HPDE6-E6E7 (cell line): ENCODE results near the gene TSHZ3.

ENCODE experiments used
- DNase-seq: peaks from one replicate; pipeline ENCODE4 v3.0.0; 2011; ENCODE audit warnings: missing footprints; ENCODE audit errors: extremely low spot score

TSHZ3 gene

GRCh38 chr19:31349160-31349881 is at the start of gene TSHZ3:
TSHZ3 (minus strand) TSS chr19:31349436; CDS start chr19:31349219, 217 bp downstream.
- no peak for DNase-seq

GRCh38 chr19:31397308-31397707 is 48.1 kb upstream of the TSHZ3 start:
- DNase-seq: no peak

- no peak for DNase-seq
These were observed 43.2 kb upstream of the TSHZ3 start for GRCh38 chr19:31392464-31392863.

GRCh38 chr19:31391518-31391917 is 42.3 kb upstream of the TSHZ3 start:
- DNase-seq: no peak

DNA sequence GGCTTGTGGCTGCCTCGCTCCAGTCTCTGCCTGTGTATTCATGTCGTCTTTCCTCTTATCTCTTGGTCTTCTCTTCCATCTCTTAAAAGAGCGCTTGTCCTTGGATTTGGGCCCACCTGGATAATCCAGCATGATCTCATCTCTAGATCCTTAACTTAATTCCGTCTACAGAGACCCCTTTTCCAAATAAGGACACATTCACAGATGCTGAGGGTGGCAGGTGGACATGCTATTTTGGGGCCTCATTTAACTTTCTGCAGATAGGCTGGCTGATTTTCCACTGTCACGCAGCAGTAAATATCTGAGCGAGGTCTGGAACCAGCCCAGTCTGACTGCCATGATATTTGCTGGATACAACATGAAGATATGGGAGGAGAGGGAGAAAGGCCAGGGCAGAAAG is 41.5 kb upstream of the TSHZ3 start:
- DNase-seq: no peak

DNA sequence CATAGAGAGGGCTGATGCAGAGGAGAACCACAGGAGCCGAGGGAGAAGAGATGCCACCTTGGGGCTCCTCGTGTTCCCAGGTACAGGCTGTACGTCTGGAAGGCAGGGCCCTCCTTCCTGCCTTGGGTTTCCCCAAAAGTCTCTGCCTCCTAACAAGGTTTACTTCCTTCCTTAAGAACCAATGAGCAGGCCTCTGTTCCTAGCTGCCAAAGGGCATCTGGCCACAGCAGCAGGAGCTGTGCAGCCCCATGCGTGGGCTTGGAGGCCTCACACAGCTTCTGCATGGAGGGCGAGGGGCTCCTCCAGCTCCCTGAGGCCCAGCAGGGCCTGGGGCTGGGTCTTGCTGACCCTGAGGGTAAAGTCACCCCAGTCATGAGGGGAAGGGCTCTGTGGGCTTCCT is 40.6 kb upstream of the TSHZ3 start:
- DNase-seq: no peak

- DNase-seq: no peak
These were observed 38.6 kb upstream of the TSHZ3 start for GRCh38 chr19:31387717-31388301.

GRCh38 chr19:31386806-31387205 is 37.6 kb upstream of the TSHZ3 start:
- no peak for DNase-seq

DNA sequence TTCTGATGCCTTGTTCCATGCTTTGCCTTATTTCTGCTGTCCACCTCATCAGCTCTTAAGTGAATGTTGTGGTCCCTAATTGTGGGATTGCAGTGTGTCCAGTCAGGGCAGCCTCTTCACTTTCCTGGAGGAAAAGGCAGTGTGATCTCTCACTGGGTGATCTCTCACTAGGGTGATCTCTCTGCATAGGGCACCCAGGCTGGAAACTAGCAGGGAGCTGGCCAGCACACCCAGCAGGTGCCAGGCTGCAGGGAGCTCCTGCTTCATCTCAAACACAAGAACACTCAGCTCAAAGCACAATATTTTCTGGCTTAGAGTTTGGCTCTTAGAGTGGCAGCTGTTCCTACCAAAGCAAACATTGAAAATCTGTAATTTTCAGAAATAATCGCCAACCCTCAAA is 36.5 kb upstream of the TSHZ3 start:
- no peak for DNase-seq

DNA sequence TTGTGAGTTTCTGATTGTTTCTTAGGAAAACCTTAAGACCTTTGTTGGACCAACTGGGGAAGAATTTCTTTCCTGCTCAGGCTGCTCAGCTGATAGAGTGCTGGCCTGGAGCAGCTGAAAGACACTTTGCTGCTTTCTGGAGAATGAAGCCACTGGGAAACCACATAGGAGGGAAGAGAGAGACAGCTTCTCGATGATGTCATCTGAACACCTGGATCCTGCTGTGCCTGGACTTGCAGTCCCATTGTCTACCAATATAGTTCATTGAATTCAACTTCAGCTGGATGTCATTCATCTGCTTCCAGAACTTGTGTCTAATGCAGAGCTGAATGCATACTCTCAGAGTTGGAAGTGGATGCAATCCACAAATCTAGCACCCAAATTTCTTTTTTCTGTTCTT is 34.3 kb upstream of the TSHZ3 start:
- no peak for DNase-seq

- no peak for DNase-seq
These were observed 31.6 kb upstream of the TSHZ3 start for GRCh38 chr19:31380854-31381253.

- DNase-seq: no peak
These were observed 29.2 kb upstream of the TSHZ3 start for GRCh38 chr19:31378404-31378803.

DNA sequence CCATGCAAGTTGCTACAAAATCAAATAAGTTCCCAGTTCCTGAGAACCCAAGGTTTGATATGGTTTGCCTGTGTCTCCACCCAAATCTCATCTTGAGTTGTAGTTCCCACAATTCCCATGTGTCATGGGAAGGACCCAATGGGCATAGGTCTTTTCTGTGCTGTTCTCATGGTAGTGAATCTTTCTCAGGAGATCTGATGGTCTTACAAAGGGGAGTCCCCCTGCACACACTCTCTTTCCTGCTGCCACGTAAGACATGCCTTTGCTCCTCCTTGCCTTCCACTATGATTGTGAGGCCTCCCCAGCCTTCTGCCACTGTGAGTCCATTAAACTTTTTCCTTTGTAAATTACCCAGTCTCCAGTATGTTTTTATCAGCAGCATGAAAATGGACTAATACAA is 28.5 kb upstream of the TSHZ3 start:
- no peak for DNase-seq

DNA sequence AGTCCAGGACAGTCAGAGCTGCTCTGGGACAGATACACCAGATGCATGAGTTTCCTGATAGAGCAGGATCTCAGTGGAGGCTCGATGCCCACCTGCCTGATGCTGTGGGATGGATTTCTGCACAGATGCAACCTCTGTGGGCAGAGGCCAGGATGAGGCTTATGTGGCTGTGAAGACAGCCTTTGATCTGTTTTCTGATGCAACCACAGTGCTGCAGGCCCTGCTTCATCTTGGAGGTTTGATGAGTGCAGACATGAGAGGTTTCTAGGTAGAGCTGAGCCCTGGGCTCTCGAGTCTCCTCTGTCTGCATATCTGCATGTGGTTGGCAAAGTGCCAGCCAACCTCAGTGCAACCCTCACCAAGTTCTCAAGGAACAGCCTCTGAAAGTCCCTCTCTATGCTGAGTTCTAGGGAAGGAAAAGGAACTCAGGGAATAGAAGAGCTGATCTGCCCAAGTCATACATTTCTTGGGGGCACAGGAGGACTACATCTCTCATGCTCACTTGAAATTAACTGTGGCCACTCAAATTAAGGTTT is 23.1 kb upstream of the TSHZ3 start:
- no peak for DNase-seq

DNA sequence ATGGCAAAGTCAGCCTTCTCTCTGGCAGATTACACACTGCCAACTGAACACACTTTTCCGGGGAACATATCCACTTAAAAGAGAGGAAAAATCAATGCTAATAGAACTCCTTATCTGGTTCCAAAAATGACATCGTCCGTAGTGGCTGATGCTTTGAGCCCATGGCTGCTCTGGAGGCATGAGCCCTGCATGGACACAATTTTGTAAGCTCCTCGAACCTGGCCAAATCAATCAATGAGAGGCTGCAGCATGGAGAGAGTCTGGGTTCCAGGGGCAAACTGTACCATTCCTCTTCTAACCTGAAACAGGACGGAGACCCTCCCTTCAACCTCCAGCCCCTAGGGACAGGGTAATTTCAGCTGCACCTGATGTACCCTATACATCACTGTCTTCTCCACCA is 21.0 kb upstream of the TSHZ3 start:
- DNase-seq: no peak

DNA sequence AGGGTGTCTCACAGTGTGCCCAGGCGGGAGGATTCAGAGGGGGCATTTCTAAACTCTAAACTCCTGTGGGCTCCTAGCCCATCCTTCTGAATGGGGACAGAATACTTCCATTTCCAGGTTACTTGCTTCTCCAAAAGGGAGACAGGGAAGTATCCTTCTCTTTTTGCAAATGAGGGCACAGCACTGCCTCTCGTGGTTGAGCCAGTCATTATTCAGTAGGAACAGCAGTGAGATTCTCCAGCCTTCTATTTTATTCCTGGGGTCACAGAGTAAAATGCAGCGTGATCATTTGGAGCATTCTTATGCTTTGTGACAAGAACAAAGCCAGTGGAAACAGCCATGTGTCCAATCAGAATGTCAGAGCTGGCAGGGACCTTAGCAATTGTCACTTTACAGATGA is 15.7 kb upstream of the TSHZ3 start:
- no peak for DNase-seq

- no peak for DNase-seq
These were observed 12.5 kb upstream of the TSHZ3 start for GRCh38 chr19:31361728-31362127.

- no peak for DNase-seq
These were observed 8.1 kb upstream of the TSHZ3 start for GRCh38 chr19:31357315-31357673.

GRCh38 chr19:31356587-31357314 is 7.5 kb upstream of the TSHZ3 start:
- no peak for DNase-seq

- no peak for DNase-seq
These were observed 6.5 kb upstream of the TSHZ3 start for GRCh38 chr19:31355665-31356289.

- DNase-seq: no peak
These were observed 5.8 kb upstream of the TSHZ3 start for GRCh38 chr19:31354799-31355664.
